GM12878 (cell line): Measurements from ENCODE around the gene MTHFD1L. TPM values are rescaled to one million over a fixed set of nuclear protein-coding genes. Genes with fewer than 3 reads are reported as not detected.

Experiments used
- ATAC-seq: fragments of 200-7000 bp; cut with Tn5 transposase; 3 replicates; pipeline ENCODE4 v1.9.1; 2020; ENCODE audit warnings: mild to moderate bottlenecking, moderate library complexity
- BruUV-seq: library from RNA; stranded (reverse); fragments of 400-500 nt; replicated peaks from 2 replicates; lab custom pipeline; 2021; lab: Mats Ljungman, UMichigan
- CTCF ChIA-PET: fragments of 300-600 bp; sonication (Branson Sonifier 250); formaldehyde crosslinking; extraction: SDS; loops from one replicate; lab custom pipeline; 2021; ENCODE audit warnings: inconsistent platforms; lab: Yijun Ruan, JAX
- POLR2A ChIA-PET: fragments of 350-600 bp; formaldehyde crosslinking; extraction: SDS; loops from one replicate; lab custom pipeline; 2021; ENCODE audit warnings: inconsistent platforms; lab: Charles Lee
- RAD21 ChIA-PET: fragments of 300-600 bp; sonication (Branson Sonifier 250); formaldehyde crosslinking; loops from one replicate; lab custom pipeline; 2023; ENCODE audit warnings: antibody characterized with exemption; ENCODE audit not compliant: unreplicated experiment; lab: Charles Lee
- SMC1A ChIA-PET: fragments of 300-600 bp; sonication (Branson Sonifier 250); formaldehyde crosslinking; loops from one replicate; lab custom pipeline; 2023; ENCODE audit not compliant: unreplicated experiment, uncharacterized antibody; lab: Charles Lee
- DNase-seq: peaks from one replicate; pipeline ENCODE4 v3.0.0-alpha.2; 2011; ENCODE audit warnings: low read depth, low spot score
- FAIRE-seq: peaks from 3 replicates; lab custom pipeline; 2011; peaks lifted over from hg19 to GRCh38; lab: Jason Lieb, UNC
- H2AFZ ChIP-seq: 2 replicates; pipeline ENCODE4 v1.6.0; 2011; ENCODE audit warnings: low read depth, low read length, control low read depth; ENCODE audit not compliant: control insufficient read depth
- H3K27ac ChIP-seq: 2 replicates; pipeline ENCODE4 v1.5.1; 2011; ENCODE audit warnings: control low read depth; ENCODE audit not compliant: control insufficient read depth, insufficient read depth
- H3K27me3 ChIP-seq, 2 experiments: replicated peaks in 1 of 2; 2 replicates each; pipeline versions ENCODE4 v1.6.0 to v1.6.1; 2011; ENCODE audit warnings: low read length in 1 of 2; ENCODE audit not compliant: control insufficient read depth in 2 of 2, insufficient read depth in 2 of 2
- H3K36me3 ChIP-seq, 2 experiments: 2 replicates each; pipeline ENCODE4 v1.5.1; 2011; ENCODE audit warnings: low read length in 1 of 2; ENCODE audit not compliant: control insufficient read depth in 2 of 2, insufficient read depth in 2 of 2
- H3K4me1 ChIP-seq: 2 replicates; pipeline ENCODE4 v1.6.1; 2011; ENCODE audit warnings: mild to moderate bottlenecking, low read length, moderate library complexity, mixed read lengths; ENCODE audit not compliant: control insufficient read depth, insufficient read depth
- H3K4me2 ChIP-seq: 2 replicates; pipeline ENCODE4 v1.6.0; 2011; ENCODE audit warnings: control low read depth; ENCODE audit not compliant: control insufficient read depth, insufficient read depth
- H3K4me3 ChIP-seq: fragments of 200-600 bp; sonication (generic); 2 replicates; pipeline ENCODE4 v1.5.1; 2016
- H3K79me2 ChIP-seq: 2 replicates; pipeline ENCODE4 v1.6.0; 2011; ENCODE audit warnings: low read length; ENCODE audit not compliant: control insufficient read depth, insufficient read depth
- H3K9ac ChIP-seq: 2 replicates; pipeline ENCODE4 v1.8.0; 2011; ENCODE audit warnings: low read length, control low read depth, mixed read lengths; ENCODE audit not compliant: control insufficient read depth, insufficient read depth
- H3K9me3 ChIP-seq: replicated peaks from 3 replicates; pipeline ENCODE4 v1.5.1; 2011; ENCODE audit warnings: mild to moderate bottlenecking, low read length; ENCODE audit not compliant: control insufficient read depth, insufficient read depth
- H4K20me1 ChIP-seq: 2 replicates; pipeline ENCODE4 v1.6.0; 2011; ENCODE audit not compliant: control insufficient read depth, insufficient read depth
- BACH1 ChIP-seq: fragments of 450-650 bp; IDR thresholded peaks from 2 replicates; pipeline ENCODE4 v1.6.1; 2017; ENCODE audit warnings: mild to moderate bottlenecking, borderline replicate concordance
- HCFC1 ChIP-seq: fragments of 150-350 bp; IDR thresholded peaks from 2 replicates; pipeline ENCODE4 v1.6.1; 2014; ENCODE audit warnings: low read length
- IRF4 ChIP-seq: IDR thresholded peaks from 2 replicates; pipeline ENCODE4 v1.6.1; 2011; ENCODE audit warnings: low read depth, low read length
- MEF2A ChIP-seq: IDR thresholded peaks from 2 replicates; pipeline ENCODE4 v1.6.1; 2011; ENCODE audit warnings: low read depth, mild to moderate bottlenecking, low read length, moderate library complexity; ENCODE audit not compliant: insufficient read depth
- NRF1 ChIP-seq: conservative IDR thresholded peaks from 2 replicates; pipeline ENCODE4 v1.6.1; 2011; ENCODE audit warnings: mild to moderate bottlenecking, low read depth, low read length, improper control_type of control experiment
- RFX5 ChIP-seq: IDR thresholded peaks from 2 replicates; pipeline ENCODE4 v1.6.1; 2011; ENCODE audit warnings: low read depth, low read length, improper control_type of control experiment
- SMC3 ChIP-seq: IDR thresholded peaks from 2 replicates; pipeline ENCODE4 v1.6.1; 2011; ENCODE audit warnings: low read length, improper control_type of control experiment, borderline replicate concordance
- ZNF384 ChIP-seq: IDR thresholded peaks from 2 replicates; pipeline ENCODE4 v1.6.1; 2012; ENCODE audit warnings: low read depth, mild to moderate bottlenecking, low read length, improper control_type of control experiment, borderline replicate concordance
- WGBS: methylation state at CpG from one replicate; pipeline ENCODE4 v1.1.6; 2016; ENCODE audit warnings: low lambda C conversion rate; ENCODE audit not compliant: insufficient replicate concordance, insufficient coverage; ENCODE audit errors: missing lambda C conversion rate; 5-methylcytosine and 5-hydroxymethylcytosine counted together
- in situ Hi-C: fragments of 300-500 bp; cut with MboI; formaldehyde crosslinking; loops from 9 replicates; pipeline ENCODE4 v1.14.3; 2018; ENCODE audit warnings: mixed read lengths
- intact Hi-C: fragments of 100-400 bp; cut with micrococcal nuclease; formaldehyde crosslinking; loops from one replicate; pipeline ENCODE4 v1.14.2; 2022; ENCODE audit not compliant: unreplicated experiment
- polyA plus RNA-seq, 11 experiments: library from polyadenylated mRNA; depleted of rRNA in 4 of 11; unstranded in 6 of 11; stranded (reverse) in 5 of 11; fragments of >200 nt; fragmentation: Nextera tagmentation in 4 of 11; fragmentation: Illumina TruSeq in 1 of 11; extraction: Ambion mirVana in 4 of 11; extraction: Trizol in 1 of 11; gene quantifications; 1 replicate in 1 of 11; 2 replicates in 10 of 11; pipeline versions ENCODE4 v1.2.1 to v1.2.3, GENCODE V29; 2011 to 2016; ENCODE audit warnings: inconsistent platforms in 2 of 11, missing spikeins in 2 of 11, low read depth in 1 of 11
- total RNA-seq, 4 experiments: library from RNA; depleted of rRNA in 3 of 4; stranded (reverse); fragments of >200 nt in 3 of 4; fragmentation: Illumina TruSeq in 1 of 4; extraction: Trizol in 1 of 4; gene quantifications; 2 replicates each; pipeline versions ENCODE4 v1.2.1 to v1.2.3, GENCODE V29; 2013 to 2021
- TF ChIP-seq, protein P1 (sequence below): fragments of 450-650 bp; IDR thresholded peaks from 2 replicates; pipeline ENCODE4 v1.6.1; 2017; ENCODE audit warnings: low read depth, mild to moderate bottlenecking, moderate library complexity
- TF ChIP-seq, protein P2 (sequence below): fragments of 450-650 bp; IDR thresholded peaks from 2 replicates; pipeline ENCODE4 v1.6.1; 2016; ENCODE audit warnings: mild to moderate bottlenecking

MTHFD1L gene
- total and polyA plus RNA-seq, 10 of the 15 experiments (the other 5 are each of a cell fraction or from before 2014, with no cell fraction given) = 11.7 to 75.5 (median 28.8) TPM

- TF ChIP-seq, protein P1, sequence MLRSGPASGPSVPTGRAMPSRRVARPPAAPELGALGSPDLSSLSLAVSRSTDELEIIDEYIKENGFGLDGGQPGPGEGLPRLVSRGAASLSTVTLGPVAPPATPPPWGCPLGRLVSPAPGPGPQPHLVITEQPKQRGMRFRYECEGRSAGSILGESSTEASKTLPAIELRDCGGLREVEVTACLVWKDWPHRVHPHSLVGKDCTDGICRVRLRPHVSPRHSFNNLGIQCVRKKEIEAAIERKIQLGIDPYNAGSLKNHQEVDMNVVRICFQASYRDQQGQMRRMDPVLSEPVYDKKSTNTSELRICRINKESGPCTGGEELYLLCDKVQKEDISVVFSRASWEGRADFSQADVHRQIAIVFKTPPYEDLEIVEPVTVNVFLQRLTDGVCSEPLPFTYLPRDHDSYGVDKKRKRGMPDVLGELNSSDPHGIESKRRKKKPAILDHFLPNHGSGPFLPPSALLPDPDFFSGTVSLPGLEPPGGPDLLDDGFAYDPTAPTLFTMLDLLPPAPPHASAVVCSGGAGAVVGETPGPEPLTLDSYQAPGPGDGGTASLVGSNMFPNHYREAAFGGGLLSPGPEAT = no peak
- TF ChIP-seq BACH1 (no peak), SMC3 (no peak)
- TF ChIP-seq, protein P2, sequence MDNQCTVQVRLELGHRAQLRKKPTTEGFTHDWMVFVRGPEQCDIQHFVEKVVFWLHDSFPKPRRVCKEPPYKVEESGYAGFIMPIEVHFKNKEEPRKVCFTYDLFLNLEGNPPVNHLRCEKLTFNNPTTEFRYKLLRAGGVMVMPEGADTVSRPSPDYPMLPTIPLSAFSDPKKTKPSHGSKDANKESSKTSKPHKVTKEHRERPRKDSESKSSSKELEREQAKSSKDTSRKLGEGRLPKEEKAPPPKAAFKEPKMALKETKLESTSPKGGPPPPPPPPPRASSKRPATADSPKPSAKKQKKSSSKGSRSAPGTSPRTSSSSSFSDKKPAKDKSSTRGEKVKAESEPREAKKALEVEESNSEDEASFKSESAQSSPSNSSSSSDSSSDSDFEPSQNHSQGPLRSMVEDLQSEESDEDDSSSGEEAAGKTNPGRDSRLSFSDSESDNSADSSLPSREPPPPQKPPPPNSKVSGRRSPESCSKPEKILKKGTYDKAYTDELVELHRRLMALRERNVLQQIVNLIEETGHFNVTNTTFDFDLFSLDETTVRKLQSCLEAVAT = no peak
These were observed 272.0 kb downstream of the MTHFD1L start (continued) for GRCh38 chr6:151137542-151137941.

DNA sequence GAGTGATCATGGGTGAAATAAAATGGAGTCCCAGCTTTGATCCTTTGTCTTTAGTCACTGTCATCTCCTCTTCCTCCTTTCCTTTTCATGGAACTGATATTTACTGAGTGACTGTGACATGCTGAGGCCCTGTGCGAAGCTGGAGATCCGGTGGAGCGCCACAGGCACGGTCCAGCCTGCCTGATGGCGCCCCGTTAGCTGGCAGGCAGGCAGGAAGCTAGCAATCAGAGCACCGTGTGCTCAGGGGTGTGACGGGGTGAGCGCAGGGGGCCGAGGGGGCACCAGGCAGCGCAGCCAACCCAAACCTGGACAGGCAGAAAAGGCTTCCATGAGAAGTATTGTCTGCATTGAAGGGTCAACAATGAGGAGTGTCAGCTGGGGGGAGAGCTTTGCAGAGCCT, 274.0 kb downstream of the MTHFD1L start:
- no peaks in the 10 kb centered on the region for H3K9me3 ChIP-seq
- TF ChIP-seq RFX5 (no peak), MEF2A (no peak), ZNF384 (no peak), NRF1 (no peak), HCFC1 (no peak), IRF4 (no peak)
- intact Hi-C loops (no loop called here), in situ Hi-C loops (no loop called here)
- ChIA-PET RAD21 (no interaction called here), SMC1A (no interaction called here), POLR2A (no interaction called here), CTCF (no interaction called here)
- BruUV-seq = no TSS peak
- FAIRE-seq (no peak), DNase-seq (no peak), ATAC-seq (no peak)
- H2AFZ ChIP-seq = no peak overlapping the region
- no peaks in the 10 kb centered on the region for H3K27me3 ChIP-seq
- H4K20me1 ChIP-seq = no peaks in the 10 kb centered on the region
- H3K4me3 ChIP-seq = no peak overlapping the region
- WGBS = 46% methylated on average over 11 of the region's 11 CpGs
- H3K79me2 ChIP-seq = no peaks in the 10 kb centered on the region
- no peaks in the 10 kb centered on the region for H3K4me1 ChIP-seq
- H3K9ac ChIP-seq = no peak overlapping the region
- no peak overlapping the region for H3K27ac ChIP-seq
- H3K36me3 ChIP-seq = no peaks in the 10 kb centered on the region
- no peak overlapping the region for H3K4me2 ChIP-seq
